A673 (cell line): Measurements from ENCODE around the gene TMEM164. TPM values are rescaled to one million over a fixed set of nuclear protein-coding genes. Genes with fewer than 3 reads are reported as not detected.

Experiments used
- BruUV-seq: library from RNA; stranded (reverse); fragments of 400-500 nt; replicated peaks from 2 replicates; lab custom pipeline; 2021; lab: Mats Ljungman, UMichigan
- CTCF ChIA-PET: fragments of 300-600 bp; sonication (Branson Sonifier 250); formaldehyde crosslinking; loops from one replicate; lab custom pipeline; 2022; ENCODE audit warnings: antibody characterized with exemption; lab: Charles Lee
- POLR2A ChIA-PET: fragments of 300-600 bp; sonication (Branson Sonifier 250); formaldehyde crosslinking; loops from one replicate; lab custom pipeline; 2022; ENCODE audit warnings: antibody characterized with exemption; ENCODE audit not compliant: low non-redundant PET; lab: Charles Lee
- DNase-seq: peaks from one replicate; pipeline ENCODE4 v3.0.0-alpha.2; 2015; ENCODE audit warnings: low spot score
- H3K27ac ChIP-seq: fragments of 200-600 bp; sonication (generic); 2 replicates; pipeline ENCODE4 v1.5.1; 2016; ENCODE audit warnings: mixed run types, low read depth, mild to moderate bottlenecking, mixed read lengths, antibody characterized with exemption, low read length; ENCODE audit not compliant: poor library complexity, severe bottlenecking
- H3K27me3 ChIP-seq: fragments of 200-600 bp; sonication (generic); replicated peaks from 2 replicates; pipeline ENCODE4 v1.6.1; 2017; ENCODE audit warnings: mixed run types, low read depth, mild to moderate bottlenecking, mixed read lengths, antibody characterized with exemption, low read length; ENCODE audit not compliant: insufficient read depth, poor library complexity
- H3K36me3 ChIP-seq: fragments of 200-600 bp; sonication (generic); 2 replicates; pipeline ENCODE4 v1.6.1; 2016; ENCODE audit warnings: mixed run types, mild to moderate bottlenecking, mixed read lengths, antibody characterized with exemption, low read length; ENCODE audit not compliant: insufficient read depth, poor library complexity, severe bottlenecking
- H3K4me1 ChIP-seq: fragments of 200-600 bp; sonication (generic); 2 replicates; pipeline ENCODE4 v1.6.1; 2017; ENCODE audit warnings: mixed run types, mild to moderate bottlenecking, mixed read lengths, antibody characterized with exemption, low read length; ENCODE audit not compliant: insufficient read depth, poor library complexity, severe bottlenecking
- H3K4me3 ChIP-seq: fragments of 200-600 bp; sonication (generic); 2 replicates; pipeline ENCODE4 v1.5.1; 2016; ENCODE audit warnings: low read depth, mixed run types, mild to moderate bottlenecking, mixed read lengths, low read length; ENCODE audit not compliant: poor library complexity, severe bottlenecking
- H3K9me3 ChIP-seq: fragments of 200-600 bp; sonication (generic); 2 replicates; pipeline ENCODE4 v1.6.1; 2016; ENCODE audit warnings: mixed run types, low read depth, mild to moderate bottlenecking, mixed read lengths, antibody characterized with exemption, low read length; ENCODE audit not compliant: poor library complexity, severe bottlenecking
- EZH2 ChIP-seq: fragments of 200-600 bp; sonication (generic); IDR thresholded peaks from 2 replicates; pipeline ENCODE4 v1.6.1; 2017; ENCODE audit warnings: borderline replicate concordance, low read depth, mild to moderate bottlenecking, mixed read lengths, antibody characterized with exemption, low read length; ENCODE audit not compliant: poor library complexity, severe bottlenecking
- intact Hi-C: fragments of 100-400 bp; cut with micrococcal nuclease; formaldehyde crosslinking; loops from one replicate; pipeline ENCODE4 v1.10.0; 2022; ENCODE audit not compliant: unreplicated experiment
- total RNA-seq: library from RNA; stranded (reverse); gene quantifications from 2 replicates; pipeline ENCODE4 v1.2.3, GENCODE V29; 2021
- TF ChIP-seq, protein P1 (sequence below): fragments of 300-800, 200-600 bp; sonication (generic); conservative IDR thresholded peaks from 2 replicates; pipeline ENCODE4 v1.5.1; 2017; ENCODE audit warnings: low read depth, mild to moderate bottlenecking, antibody characterized with exemption, low read length, moderate library complexity, mixed read lengths

Gene TMEM164
- total RNA-seq, 1 experiment from 2014 or later, result 26.5 TPM

DNA sequence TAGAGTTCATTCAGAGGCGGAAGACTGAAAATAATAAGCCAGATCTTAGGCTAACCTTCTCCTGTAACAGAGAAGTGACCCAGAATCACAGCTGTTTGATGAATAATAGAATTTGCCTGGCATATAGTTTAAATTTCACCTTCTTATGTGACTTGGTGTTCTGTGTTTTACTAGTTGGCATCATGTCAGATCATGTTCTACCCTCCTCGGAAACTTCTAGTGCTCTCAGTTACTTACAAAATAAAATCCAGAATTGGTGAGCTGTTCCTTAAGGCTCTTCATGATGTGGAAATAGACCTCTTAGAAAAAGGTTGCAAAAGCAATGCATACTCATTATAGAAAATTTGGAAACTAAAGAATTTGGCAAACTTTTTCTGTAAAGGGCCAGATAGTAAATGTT lies 31.1 kb downstream of the TMEM164 start:
- Histone ChIP-seq H3K4me3 (no peak overlapping the region), H3K9me3 (no peaks in the 10 kb centered on the region), H3K27me3 (no peaks in the 10 kb centered on the region), H3K4me1 (peaks cover 4% of the 10 kb centered on the region), H3K36me3 (no peaks in the 10 kb centered on the region), H3K27ac (no peak overlapping the region)
- ChIA-PET CTCF (no interaction called here), POLR2A (no interaction called here)
- no peak for DNase-seq
- TF ChIP-seq EZH2, result no peak
- TF ChIP-seq, protein P1, sequence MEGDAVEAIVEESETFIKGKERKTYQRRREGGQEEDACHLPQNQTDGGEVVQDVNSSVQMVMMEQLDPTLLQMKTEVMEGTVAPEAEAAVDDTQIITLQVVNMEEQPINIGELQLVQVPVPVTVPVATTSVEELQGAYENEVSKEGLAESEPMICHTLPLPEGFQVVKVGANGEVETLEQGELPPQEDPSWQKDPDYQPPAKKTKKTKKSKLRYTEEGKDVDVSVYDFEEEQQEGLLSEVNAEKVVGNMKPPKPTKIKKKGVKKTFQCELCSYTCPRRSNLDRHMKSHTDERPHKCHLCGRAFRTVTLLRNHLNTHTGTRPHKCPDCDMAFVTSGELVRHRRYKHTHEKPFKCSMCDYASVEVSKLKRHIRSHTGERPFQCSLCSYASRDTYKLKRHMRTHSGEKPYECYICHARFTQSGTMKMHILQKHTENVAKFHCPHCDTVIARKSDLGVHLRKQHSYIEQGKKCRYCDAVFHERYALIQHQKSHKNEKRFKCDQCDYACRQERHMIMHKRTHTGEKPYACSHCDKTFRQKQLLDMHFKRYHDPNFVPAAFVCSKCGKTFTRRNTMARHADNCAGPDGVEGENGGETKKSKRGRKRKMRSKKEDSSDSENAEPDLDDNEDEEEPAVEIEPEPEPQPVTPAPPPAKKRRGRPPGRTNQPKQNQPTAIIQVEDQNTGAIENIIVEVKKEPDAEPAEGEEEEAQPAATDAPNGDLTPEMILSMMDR, result no peak
- intact Hi-C loops, result no loop called here
- no TSS peak for BruUV-seq

GRCh38 chrX:110036162-110037033 lies 33.5 kb downstream of the TMEM164 start:
- no TSS peak for BruUV-seq
- DNase-seq, result no peak
- H3K4me3 ChIP-seq, result no peak overlapping the region
- no peaks in the 10 kb centered on the region for H3K4me1 ChIP-seq
- ChIA-PET POLR2A (no interaction called here), CTCF (no interaction called here)
- no peaks in the 10 kb centered on the region for H3K27me3 ChIP-seq
- no peak for TF ChIP-seq EZH2
- TF ChIP-seq, protein P1, result no peak
- intact Hi-C loops, result no loop called here
- no peaks in the 10 kb centered on the region for H3K36me3 ChIP-seq
- H3K9me3 ChIP-seq, result no peaks in the 10 kb centered on the region
- H3K27ac ChIP-seq, result no peak overlapping the region

DNA sequence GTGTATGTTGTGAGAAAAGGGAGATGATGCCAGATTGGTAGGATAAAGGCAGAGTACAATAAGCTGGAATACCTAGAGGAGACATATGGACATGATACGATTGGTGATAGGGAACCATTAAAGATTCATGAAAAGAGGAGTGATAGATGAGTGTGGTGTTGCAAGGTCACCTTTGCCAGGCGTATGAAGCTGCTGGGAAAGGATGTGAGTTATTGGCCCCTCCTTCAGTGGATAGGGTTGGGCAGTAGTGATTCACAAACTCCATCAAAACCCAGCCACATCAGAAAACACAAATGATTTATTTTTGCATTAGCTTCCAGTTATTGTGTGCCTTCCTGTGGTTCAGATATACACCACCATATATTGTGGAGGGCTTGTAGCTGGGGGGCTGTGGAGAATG lies 34.3 kb downstream of the TMEM164 start:
- H3K27me3 ChIP-seq, result no peaks in the 10 kb centered on the region
- TF ChIP-seq EZH2, result no peak
- TF ChIP-seq, protein P1, result no peak
- no peaks in the 10 kb centered on the region for H3K9me3 ChIP-seq
- no TSS peak for BruUV-seq
- no peaks in the 10 kb centered on the region for H3K4me1 ChIP-seq
- H3K27ac ChIP-seq, result no peak overlapping the region
- intact Hi-C loops, result no loop called here
- no peak overlapping the region for H3K4me3 ChIP-seq
- ChIA-PET POLR2A (no interaction called here), CTCF (no interaction called here)
- no peaks in the 10 kb centered on the region for H3K36me3 ChIP-seq
- no peak for DNase-seq
